HAP-1 (cell line): ENCODE results near the gene PKN3.

Source experiments
- DNase-seq, 2 experiments: peaks; one replicate each; pipeline ENCODE4 v3.0.0-alpha.2; 2016 to 2020; ENCODE audit warnings: low spot score in 2 of 2
- H3K27me3 ChIP-seq: fragments of 250-450 bp; sonication (Bioruptor Pico); 2 replicates; pipeline ENCODE4 v1.5.1; 2020; ENCODE audit warnings: low read depth, mild to moderate bottlenecking, moderate library complexity
- H3K36me3 ChIP-seq: fragments of 250-450 bp; sonication (Bioruptor Pico); replicated peaks from 2 replicates; pipeline ENCODE4 v1.5.1; 2020; ENCODE audit warnings: mild to moderate bottlenecking
- H3K4me1 ChIP-seq: fragments of 250-450 bp; sonication (Bioruptor Pico); 2 replicates; pipeline ENCODE4 v1.5.1; 2020; ENCODE audit warnings: mild to moderate bottlenecking
- H3K4me3 ChIP-seq: fragments of 250-450 bp; sonication (Bioruptor Pico); 2 replicates; pipeline ENCODE4 v1.5.1; 2020; ENCODE audit warnings: mild to moderate bottlenecking, moderate library complexity
- H3K9me3 ChIP-seq: fragments of 250-450 bp; sonication (Bioruptor Pico); 2 replicates; pipeline ENCODE4 v1.5.1; 2020; ENCODE audit warnings: mild to moderate bottlenecking, moderate library complexity
- in situ Hi-C: fragments of 300-500 bp; cut with MboI; formaldehyde crosslinking; loops from 3 replicates; pipeline ENCODE4 v1.14.3; 2020; ENCODE audit warnings: low sequenced_read_pairs, inconsistent platforms, mixed read lengths

Gene PKN3

GRCh38 chr9:128762671-128763449 is 60.6 kb downstream of the PKN3 start:
- H3K9me3 ChIP-seq, result no peaks in the 10 kb centered on the region
- no peaks in the 10 kb centered on the region for H3K36me3 ChIP-seq
- H3K4me3 ChIP-seq, result no peak overlapping the region
- in situ Hi-C loops, result no loop called here
- no peaks in the 10 kb centered on the region for H3K27me3 ChIP-seq
- no peaks in the 10 kb centered on the region for H3K4me1 ChIP-seq
- no peak for DNase-seq

- H3K27me3 ChIP-seq, result no peaks in the 10 kb centered on the region
- no peaks in the 10 kb centered on the region for H3K9me3 ChIP-seq
- in situ Hi-C loops, result no loop called here
- H3K36me3 ChIP-seq, result no peaks in the 10 kb centered on the region
- no peak for DNase-seq
- no peak overlapping the region for H3K4me3 ChIP-seq
- H3K4me1 ChIP-seq, result no peaks in the 10 kb centered on the region
These were observed 62.1 kb downstream of the PKN3 start for GRCh38 chr9:128764361-128764760.

GRCh38 chr9:128765499-128765898 is 63.2 kb downstream of the PKN3 start:
- in situ Hi-C loops, result no loop called here
- DNase-seq, result no peak

GRCh38 chr9:128768606-128769005 is 66.3 kb downstream of the PKN3 start:
- Histone ChIP-seq H3K4me3 (no peak overlapping the region), H3K4me1 (peaks cover 3% of the 10 kb centered on the region), H3K27me3 (no peaks in the 10 kb centered on the region), H3K9me3 (no peaks in the 10 kb centered on the region), H3K36me3 (no peaks in the 10 kb centered on the region)
- no peak for DNase-seq
- in situ Hi-C loops, result no loop called here

More at GRCh38 chr9:128765499-128765898, 63.2 kb downstream of the PKN3 start:
- no peaks in the 10 kb centered on the region for H3K4me1 ChIP-seq
- no peaks in the 10 kb centered on the region for H3K9me3 ChIP-seq
- no peaks in the 10 kb centered on the region for H3K36me3 ChIP-seq
- H3K27me3 ChIP-seq, result no peaks in the 10 kb centered on the region
- H3K4me3 ChIP-seq, result no peak overlapping the region
